Measurements from ENCODE around the gene EZH1.

The EZH1 gene

DNA sequence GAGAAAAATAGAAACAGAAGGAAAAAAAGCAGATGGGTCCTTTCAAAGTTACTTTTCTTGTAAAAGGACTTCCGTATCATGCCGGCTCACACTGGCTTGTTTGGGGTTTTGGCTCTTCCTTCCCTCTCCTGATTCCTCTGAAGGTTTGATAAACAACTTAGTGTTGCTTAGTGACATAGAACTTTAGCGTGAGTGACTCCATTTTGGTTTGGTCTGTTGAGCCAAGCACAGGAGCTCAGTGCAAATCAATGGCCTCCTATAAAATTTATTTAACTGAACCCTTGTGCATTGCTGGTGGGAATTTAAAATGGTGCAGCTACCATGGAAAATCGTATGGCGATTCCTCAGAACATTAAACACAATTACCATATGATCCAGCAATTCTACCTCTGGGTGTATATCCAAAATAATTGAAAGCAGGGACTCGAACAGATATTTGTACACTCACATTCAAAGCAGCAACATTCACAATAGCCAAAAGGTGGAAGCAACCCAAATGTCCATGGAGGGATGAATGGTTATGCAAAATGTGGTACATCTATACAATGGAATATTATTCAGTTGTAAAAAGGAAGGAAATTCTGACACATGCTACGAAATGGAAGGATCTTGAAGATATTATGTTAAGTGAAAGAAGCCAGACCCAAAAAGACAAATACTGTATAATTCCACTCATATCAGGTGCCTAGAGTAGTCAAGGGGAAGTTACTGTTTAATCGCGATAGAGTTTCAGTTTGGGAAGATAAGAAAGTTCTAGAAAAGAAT, 86.8 kb downstream of the EZH1 start:
- no peak for DNase-seq (ENCODE audit: extremely low read depth, low read depth)
- TF ChIP-seq, protein P1, sequence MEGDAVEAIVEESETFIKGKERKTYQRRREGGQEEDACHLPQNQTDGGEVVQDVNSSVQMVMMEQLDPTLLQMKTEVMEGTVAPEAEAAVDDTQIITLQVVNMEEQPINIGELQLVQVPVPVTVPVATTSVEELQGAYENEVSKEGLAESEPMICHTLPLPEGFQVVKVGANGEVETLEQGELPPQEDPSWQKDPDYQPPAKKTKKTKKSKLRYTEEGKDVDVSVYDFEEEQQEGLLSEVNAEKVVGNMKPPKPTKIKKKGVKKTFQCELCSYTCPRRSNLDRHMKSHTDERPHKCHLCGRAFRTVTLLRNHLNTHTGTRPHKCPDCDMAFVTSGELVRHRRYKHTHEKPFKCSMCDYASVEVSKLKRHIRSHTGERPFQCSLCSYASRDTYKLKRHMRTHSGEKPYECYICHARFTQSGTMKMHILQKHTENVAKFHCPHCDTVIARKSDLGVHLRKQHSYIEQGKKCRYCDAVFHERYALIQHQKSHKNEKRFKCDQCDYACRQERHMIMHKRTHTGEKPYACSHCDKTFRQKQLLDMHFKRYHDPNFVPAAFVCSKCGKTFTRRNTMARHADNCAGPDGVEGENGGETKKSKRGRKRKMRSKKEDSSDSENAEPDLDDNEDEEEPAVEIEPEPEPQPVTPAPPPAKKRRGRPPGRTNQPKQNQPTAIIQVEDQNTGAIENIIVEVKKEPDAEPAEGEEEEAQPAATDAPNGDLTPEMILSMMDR (IDR thresholded peaks at IDR 0.05; ENCODE audit: low read depth, low read length) = no peak

DNA sequence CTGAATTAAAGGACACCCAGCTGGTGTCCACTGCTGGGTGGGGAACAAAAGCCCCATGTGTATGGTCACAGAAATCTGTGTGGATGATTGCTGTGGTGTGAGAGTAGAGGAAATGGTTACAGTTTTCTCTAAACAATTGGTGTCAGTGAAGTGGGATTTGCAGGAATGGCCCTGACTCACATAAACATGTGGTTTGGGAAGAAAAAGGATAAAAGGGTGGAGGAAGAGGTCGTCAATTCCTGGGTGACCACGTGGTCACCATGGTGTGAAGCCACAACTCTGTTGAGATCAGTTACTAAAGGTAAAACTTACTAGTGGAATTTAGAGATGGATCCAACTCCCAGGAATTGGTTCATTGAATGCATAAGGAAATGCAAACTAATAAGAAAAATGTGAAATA, 89.3 kb downstream of the EZH1 start:
- TF ChIP-seq, protein P1 (IDR thresholded peaks at IDR 0.05; ENCODE audit: low read depth, low read length) = no peak
- no peak for DNase-seq (ENCODE audit: extremely low read depth, low read depth)

GRCh38 chr17:42653179-42654124, 91.4 kb downstream of the EZH1 start:
- DNase-seq (ENCODE audit: extremely low read depth, low read depth) = peak; percentile 68
- TF ChIP-seq, protein P1 (IDR thresholded peaks at IDR 0.05; ENCODE audit: low read depth, low read length) = no peak

DNA sequence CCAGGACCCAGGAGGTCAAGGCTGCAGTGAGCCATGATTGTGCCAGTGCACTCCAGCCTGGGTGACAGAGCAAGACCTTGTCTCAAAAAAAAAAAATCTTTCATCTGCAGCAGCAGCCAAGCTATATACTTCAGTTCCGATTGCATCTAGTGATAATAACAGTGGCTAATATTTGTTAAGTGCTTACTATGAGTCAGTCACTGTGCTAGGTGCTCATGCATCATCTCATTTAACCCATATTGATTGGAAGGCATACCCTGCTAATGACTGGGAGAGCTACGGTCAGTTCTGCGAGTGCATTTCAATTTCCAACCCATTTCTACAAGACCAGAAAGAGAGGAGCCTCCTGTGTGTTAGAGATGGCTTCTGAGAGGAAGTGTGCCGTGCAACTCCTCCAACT, 93.4 kb downstream of the EZH1 start:
- TF ChIP-seq, protein P1 (IDR thresholded peaks at IDR 0.05; ENCODE audit: low read depth, low read length) = no peak
- no peak for DNase-seq (ENCODE audit: extremely low read depth, low read depth)

Data from AG09319 (cell line).